ENCODE data around the gene ARHGAP22. TPM values are rescaled to one million over a fixed set of nuclear protein-coding genes. Genes with fewer than 3 reads are reported as not detected.

Gene ARHGAP22
- total RNA-seq, 1 donor from 2014 or later: 1.2 TPM

GRCh38 chr10:48582970-48583369, 21.9 kb downstream of the ARHGAP22 start:
- no peaks in the 10 kb centered on the region for H3K4me1 Mint-ChIP-seq (ENCODE audit: low read depth)
- intact Hi-C loops (cut with micrococcal nuclease): no loop called here
- H3K27ac Mint-ChIP-seq: no peak overlapping the region
- H3K36me3 Mint-ChIP-seq (ENCODE audit: low read depth): no peaks in the 10 kb centered on the region
- no peak overlapping the region for H3K4me3 Mint-ChIP-seq
- no peak for DNase-seq (ENCODE audit: low spot score)
- peaks cover 7% of the 10 kb centered on the region for H3K27me3 Mint-ChIP-seq (ENCODE audit: insufficient read depth)
- no peaks in the 10 kb centered on the region for H3K9me3 Mint-ChIP-seq

DNA sequence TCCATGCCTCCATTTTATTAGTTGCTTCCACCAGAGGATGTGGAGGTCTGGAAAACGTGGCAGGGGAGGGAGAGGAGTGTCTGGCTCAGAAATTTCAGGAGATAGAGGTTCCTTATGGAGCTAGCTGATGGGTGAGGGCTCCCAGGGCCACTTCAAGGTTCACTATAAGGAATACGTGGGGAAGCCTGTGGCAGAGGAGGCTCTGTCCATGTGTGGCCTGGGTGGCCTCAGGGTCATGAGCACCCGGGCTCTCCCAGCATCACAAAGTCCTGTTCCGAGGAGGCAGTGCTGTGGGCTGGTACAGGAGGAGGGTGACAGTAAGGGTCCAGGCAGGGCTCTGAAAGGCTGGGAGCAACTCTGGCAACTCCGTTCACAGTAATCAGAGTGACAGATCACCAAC, 24.6 kb downstream of the ARHGAP22 start:
- Mint-ChIP-seq H3K9me3 (no peaks in the 10 kb centered on the region), H3K4me1 (ENCODE audit: low read depth) (no peaks in the 10 kb centered on the region), H3K36me3 (ENCODE audit: low read depth) (no peaks in the 10 kb centered on the region), H3K27me3 (ENCODE audit: insufficient read depth) (peaks cover 12% of the 10 kb centered on the region), H3K27ac (no peak overlapping the region), H3K4me3 (no peak overlapping the region)
- no peak for DNase-seq (ENCODE audit: low spot score)
- intact Hi-C loops (cut with micrococcal nuclease): no loop called here

GRCh38 chr10:48579251-48579960, 25.5 kb downstream of the ARHGAP22 start:
- H3K4me3 Mint-ChIP-seq: no peak overlapping the region
- H3K4me1 Mint-ChIP-seq (ENCODE audit: low read depth): no peaks in the 10 kb centered on the region
- intact Hi-C loops (cut with micrococcal nuclease): no loop called here
- H3K27ac Mint-ChIP-seq: no peak overlapping the region
- no peaks in the 10 kb centered on the region for H3K9me3 Mint-ChIP-seq
- no peaks in the 10 kb centered on the region for H3K36me3 Mint-ChIP-seq (ENCODE audit: low read depth)
- peaks cover 14% of the 10 kb centered on the region for H3K27me3 Mint-ChIP-seq (ENCODE audit: insufficient read depth)
- DNase-seq (ENCODE audit: low spot score): no peak

- intact Hi-C loops (cut with micrococcal nuclease): no loop called here
- no peak for DNase-seq (ENCODE audit: low spot score)
- no peaks in the 10 kb centered on the region for H3K36me3 Mint-ChIP-seq (ENCODE audit: low read depth)
- H3K27ac Mint-ChIP-seq: no peak overlapping the region
- no peak overlapping the region for H3K4me3 Mint-ChIP-seq
- no peaks in the 10 kb centered on the region for H3K4me1 Mint-ChIP-seq (ENCODE audit: low read depth)
- peaks cover 16% of the 10 kb centered on the region for H3K27me3 Mint-ChIP-seq (ENCODE audit: insufficient read depth)
- no peaks in the 10 kb centered on the region for H3K9me3 Mint-ChIP-seq
Measured at GRCh38 chr10:48577158-48577557, 27.7 kb downstream of the ARHGAP22 start.

DNA sequence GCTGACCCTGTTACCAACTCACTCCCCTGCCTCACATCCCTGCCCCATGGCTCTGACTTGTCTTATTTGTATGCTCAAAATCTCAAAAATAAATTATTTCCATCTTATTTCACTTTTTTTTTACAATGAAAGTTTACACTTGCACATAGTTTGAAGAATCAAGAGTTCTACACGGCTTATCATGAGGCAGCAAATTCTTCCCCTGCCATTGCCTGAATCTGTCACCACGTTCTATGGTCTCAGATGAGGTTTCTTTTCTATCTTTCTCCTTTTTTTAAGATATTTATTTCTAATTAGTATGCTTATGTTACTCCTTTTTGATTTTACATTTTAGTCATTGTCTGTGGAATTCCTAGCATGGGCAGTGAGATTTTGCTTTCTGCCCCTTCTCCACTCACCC, 28.4 kb downstream of the ARHGAP22 start:
- intact Hi-C loops (cut with micrococcal nuclease): no loop called here
- H3K27me3 Mint-ChIP-seq (ENCODE audit: insufficient read depth): peaks cover 16% of the 10 kb centered on the region
- DNase-seq (ENCODE audit: low spot score): no peak
- H3K4me3 Mint-ChIP-seq: no peak overlapping the region
- H3K27ac Mint-ChIP-seq: no peak overlapping the region
- H3K9me3 Mint-ChIP-seq: no peaks in the 10 kb centered on the region
- H3K36me3 Mint-ChIP-seq (ENCODE audit: low read depth): no peaks in the 10 kb centered on the region
- H3K4me1 Mint-ChIP-seq (ENCODE audit: low read depth): no peaks in the 10 kb centered on the region

DNA sequence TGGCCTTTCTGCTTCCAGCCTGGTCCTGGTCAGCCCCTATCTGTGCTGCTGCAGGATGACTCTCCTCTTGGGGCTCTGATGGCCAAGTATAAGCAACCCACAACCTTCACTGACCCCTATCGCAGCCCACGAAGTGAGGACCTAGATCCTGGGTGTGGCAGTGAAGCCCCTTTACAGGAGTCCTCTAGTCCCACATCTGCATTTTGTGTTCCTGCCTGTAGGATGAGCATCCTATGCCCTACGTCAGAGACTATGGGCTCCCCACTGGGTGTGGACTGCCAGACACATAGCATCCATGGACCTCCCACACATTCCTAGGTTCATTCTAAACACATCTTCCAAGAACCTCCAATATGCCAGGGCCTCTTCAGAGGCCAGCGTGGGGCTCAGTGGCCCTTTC, 29.0 kb downstream of the ARHGAP22 start:
- intact Hi-C loops (cut with micrococcal nuclease): no loop called here
- H3K4me3 Mint-ChIP-seq: no peak overlapping the region
- no peaks in the 10 kb centered on the region for H3K9me3 Mint-ChIP-seq
- no peak overlapping the region for H3K27ac Mint-ChIP-seq
- DNase-seq (ENCODE audit: low spot score): no peak
- H3K36me3 Mint-ChIP-seq (ENCODE audit: low read depth): no peaks in the 10 kb centered on the region
- no peaks in the 10 kb centered on the region for H3K4me1 Mint-ChIP-seq (ENCODE audit: low read depth)
- peaks cover 16% of the 10 kb centered on the region for H3K27me3 Mint-ChIP-seq (ENCODE audit: insufficient read depth)

GRCh38 chr10:48574817-48575380, 30.0 kb downstream of the ARHGAP22 start:
- no peak for DNase-seq (ENCODE audit: low spot score)
- Mint-ChIP-seq H3K4me3 (no peak overlapping the region), H3K27me3 (ENCODE audit: insufficient read depth) (peaks cover 17% of the 10 kb centered on the region), H3K9me3 (no peaks in the 10 kb centered on the region), H3K36me3 (ENCODE audit: low read depth) (no peaks in the 10 kb centered on the region), H3K4me1 (ENCODE audit: low read depth) (no peaks in the 10 kb centered on the region), H3K27ac (no peak overlapping the region)
- intact Hi-C loops (cut with micrococcal nuclease): loop anchor here (5.0 kb wide), 1 partner anchor 1212 kb away; no protein-coding TSS in a partner anchor

- intact Hi-C loops (cut with micrococcal nuclease): loop anchor here (5.0 kb wide), 1 partner anchor 1213 kb away; no protein-coding TSS in a partner anchor
- Mint-ChIP-seq H3K27me3 (ENCODE audit: insufficient read depth) (peaks cover 17% of the 10 kb centered on the region), H3K4me1 (ENCODE audit: low read depth) (no peaks in the 10 kb centered on the region), H3K27ac (no peak overlapping the region), H3K4me3 (no peak overlapping the region), H3K9me3 (no peaks in the 10 kb centered on the region), H3K36me3 (ENCODE audit: low read depth) (no peaks in the 10 kb centered on the region)
- no peak for DNase-seq (ENCODE audit: low spot score)
Measured at GRCh38 chr10:48574322-48574796, 30.5 kb downstream of the ARHGAP22 start.

GRCh38 chr10:48573045-48573444, 31.8 kb downstream of the ARHGAP22 start:
- Mint-ChIP-seq H3K27me3 (ENCODE audit: insufficient read depth) (peaks cover 16% of the 10 kb centered on the region), H3K36me3 (ENCODE audit: low read depth) (no peaks in the 10 kb centered on the region), H3K4me3 (no peak overlapping the region), H3K4me1 (ENCODE audit: low read depth) (no peaks in the 10 kb centered on the region), H3K9me3 (no peaks in the 10 kb centered on the region), H3K27ac (no peak overlapping the region)
- no peak for DNase-seq (ENCODE audit: low spot score)
- intact Hi-C loops (cut with micrococcal nuclease): loop anchor here (5.0 kb wide), 1 partner anchor 1214 kb away; no protein-coding TSS in a partner anchor

DNA sequence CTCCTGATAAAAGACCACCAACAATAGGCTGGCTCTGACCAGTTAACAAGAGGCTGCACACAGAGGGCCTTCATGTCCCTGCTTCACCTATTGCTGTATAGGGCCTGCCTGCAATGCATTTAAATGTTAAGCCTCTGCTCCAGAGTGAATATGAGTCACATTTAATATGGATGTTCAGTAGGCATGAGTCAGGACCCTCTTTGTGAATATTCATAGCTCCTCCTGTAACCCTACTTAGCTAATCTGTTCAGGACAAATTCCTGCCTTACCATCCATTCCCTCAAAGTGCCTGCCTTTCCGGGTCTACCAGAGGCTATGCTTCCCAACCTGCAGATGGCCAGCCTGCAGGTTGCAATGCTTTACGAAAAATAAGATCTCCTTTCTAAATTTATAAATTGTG, 32.5 kb downstream of the ARHGAP22 start:
- intact Hi-C loops (cut with micrococcal nuclease): loop anchor here (5.0 kb wide), 1 partner anchor 1215 kb away; no protein-coding TSS in a partner anchor
- H3K27me3 Mint-ChIP-seq (ENCODE audit: insufficient read depth): peaks cover 16% of the 10 kb centered on the region

DNA sequence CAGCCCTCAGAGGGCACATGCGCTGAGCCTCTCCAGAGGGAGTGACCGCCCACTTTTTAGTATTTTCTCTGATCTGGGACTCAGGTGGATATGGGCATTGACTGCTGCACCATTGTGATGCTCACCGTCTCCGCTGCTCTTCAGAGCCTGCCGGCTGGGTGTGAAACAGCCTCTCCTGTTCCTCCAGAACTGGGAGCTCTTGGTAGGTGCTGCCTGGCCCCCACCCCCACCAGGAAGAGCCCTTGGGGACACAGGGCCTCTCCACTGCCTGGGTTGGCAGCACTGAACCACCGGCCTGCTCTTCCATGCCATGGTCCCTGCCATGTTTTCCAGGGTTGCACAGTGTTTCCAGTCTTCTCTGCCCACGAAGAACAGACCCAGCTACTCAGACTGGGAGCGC, 36.3 kb downstream of the ARHGAP22 start:
- Mint-ChIP-seq H3K27ac (no peak overlapping the region), H3K4me1 (ENCODE audit: low read depth) (no peaks in the 10 kb centered on the region), H3K9me3 (no peaks in the 10 kb centered on the region), H3K4me3 (no peak overlapping the region), H3K36me3 (ENCODE audit: low read depth) (no peaks in the 10 kb centered on the region), H3K27me3 (ENCODE audit: insufficient read depth) (peaks cover 10% of the 10 kb centered on the region)
- no peak for DNase-seq (ENCODE audit: low spot score)
- intact Hi-C loops (cut with micrococcal nuclease): no loop called here

More for the DNA sequence above, 32.5 kb downstream of the ARHGAP22 start:
- Mint-ChIP-seq H3K36me3 (ENCODE audit: low read depth) (no peaks in the 10 kb centered on the region), H3K4me3 (no peak overlapping the region), H3K9me3 (no peaks in the 10 kb centered on the region), H3K27ac (no peak overlapping the region), H3K4me1 (ENCODE audit: low read depth) (no peaks in the 10 kb centered on the region)
- no peak for DNase-seq (ENCODE audit: low spot score)

DNA sequence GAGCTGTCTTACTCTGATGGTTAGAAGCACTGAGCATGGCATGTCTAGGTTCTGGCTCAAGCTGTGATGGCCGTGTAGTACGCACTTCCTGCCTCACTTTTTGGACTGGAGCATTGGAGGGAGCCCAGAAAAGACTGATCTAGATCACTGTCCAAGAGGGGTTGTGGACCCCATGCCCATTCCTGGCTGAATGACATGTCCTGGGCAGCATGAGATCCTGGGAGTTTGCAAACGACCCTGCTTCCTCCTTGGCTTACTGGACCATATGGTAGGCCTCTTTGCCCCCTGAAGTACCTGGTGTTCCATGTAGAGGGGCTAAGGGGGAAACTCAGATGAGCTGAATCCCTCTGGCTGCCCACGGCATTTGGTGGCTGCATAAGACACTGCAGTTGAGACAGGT, 36.7 kb downstream of the ARHGAP22 start:
- Mint-ChIP-seq H3K27ac (no peak overlapping the region), H3K9me3 (no peaks in the 10 kb centered on the region), H3K4me3 (no peak overlapping the region), H3K4me1 (ENCODE audit: low read depth) (no peaks in the 10 kb centered on the region), H3K27me3 (ENCODE audit: insufficient read depth) (peaks cover 10% of the 10 kb centered on the region), H3K36me3 (ENCODE audit: low read depth) (no peaks in the 10 kb centered on the region)
- intact Hi-C loops (cut with micrococcal nuclease): no loop called here
- DNase-seq (ENCODE audit: low spot score): no peak

DNA sequence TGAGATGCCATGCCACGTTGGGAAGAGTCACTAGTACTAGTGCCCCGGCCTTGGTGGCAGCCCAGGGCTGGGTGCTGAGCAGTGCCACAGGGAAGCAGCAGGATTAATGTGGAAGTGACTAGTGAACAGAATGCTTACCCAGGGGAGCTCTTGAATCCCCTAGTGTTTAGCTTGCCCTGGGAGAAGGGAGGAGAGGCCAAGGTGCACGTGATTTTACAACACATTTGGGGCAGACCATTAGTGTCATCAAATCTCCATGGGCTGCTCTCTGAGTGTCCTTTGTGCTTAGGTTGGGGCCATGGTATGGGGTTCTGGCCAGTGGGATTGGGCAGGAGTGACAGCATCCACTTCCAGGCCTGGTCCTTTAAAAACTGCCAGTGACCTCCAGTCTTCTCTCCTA, 37.5 kb downstream of the ARHGAP22 start:
- intact Hi-C loops (cut with micrococcal nuclease): no loop called here
- no peak overlapping the region for H3K4me3 Mint-ChIP-seq

More for the DNA sequence above, 37.5 kb downstream of the ARHGAP22 start:
- Mint-ChIP-seq H3K36me3 (ENCODE audit: low read depth) (no peaks in the 10 kb centered on the region), H3K9me3 (no peaks in the 10 kb centered on the region), H3K27me3 (ENCODE audit: insufficient read depth) (peaks cover 11% of the 10 kb centered on the region), H3K27ac (no peak overlapping the region), H3K4me1 (ENCODE audit: low read depth) (no peaks in the 10 kb centered on the region)
- no peak for DNase-seq (ENCODE audit: low spot score)
